NCI-H1694 treated with DMSO at 0.1 percent for 48 hours (cell line): ENCODE measurements around the gene LRRC1.
"Not testable (repeated sequence)": the region's sequence is repeated elsewhere in the genome, so short reads cannot be mapped to it uniquely, and the experiment has no call there.

Experiments used
- DNase-seq: peaks from one replicate; lab custom pipeline; 2025; lab: John Stamatoyannopoulos, UW

The LRRC1 gene

DNA sequence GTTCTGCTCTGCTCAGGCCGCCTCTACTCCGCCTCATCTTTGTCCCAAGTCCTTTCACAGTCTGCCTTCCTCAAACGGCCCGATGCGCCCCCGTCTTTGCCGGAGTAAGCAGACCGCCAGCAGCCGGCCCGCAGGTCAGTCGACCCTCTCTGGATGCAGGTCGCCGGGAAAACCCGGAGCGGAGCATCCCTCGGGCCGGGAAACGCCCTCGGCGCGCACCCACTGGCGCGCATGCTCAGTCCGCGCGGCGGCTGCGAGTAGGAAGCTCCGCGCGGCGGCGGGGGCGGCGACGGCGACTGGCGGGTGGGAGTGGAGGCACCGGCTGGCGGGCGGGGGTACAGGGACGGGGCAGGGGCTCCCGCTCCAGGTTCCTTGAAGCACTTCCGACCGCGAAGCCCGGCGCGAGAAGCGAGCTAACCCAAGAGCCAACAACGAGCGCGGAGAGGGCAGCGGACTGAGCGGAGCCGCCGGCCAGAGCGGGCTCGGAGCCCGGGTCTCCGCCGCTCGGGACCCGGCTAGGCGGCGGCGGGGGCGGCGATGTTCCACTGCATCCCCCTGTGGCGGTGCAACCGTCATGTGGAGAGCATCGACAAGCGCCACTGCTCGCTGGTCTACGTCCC, at the start of gene LRRC1:
Gene LRRC1 (plus strand): TSS at position 286 of the 620 bp plus-strand sequence. CDS start 252 bp downstream, at position 538.
- peak; percentile 60 for DNase-seq

DNA sequence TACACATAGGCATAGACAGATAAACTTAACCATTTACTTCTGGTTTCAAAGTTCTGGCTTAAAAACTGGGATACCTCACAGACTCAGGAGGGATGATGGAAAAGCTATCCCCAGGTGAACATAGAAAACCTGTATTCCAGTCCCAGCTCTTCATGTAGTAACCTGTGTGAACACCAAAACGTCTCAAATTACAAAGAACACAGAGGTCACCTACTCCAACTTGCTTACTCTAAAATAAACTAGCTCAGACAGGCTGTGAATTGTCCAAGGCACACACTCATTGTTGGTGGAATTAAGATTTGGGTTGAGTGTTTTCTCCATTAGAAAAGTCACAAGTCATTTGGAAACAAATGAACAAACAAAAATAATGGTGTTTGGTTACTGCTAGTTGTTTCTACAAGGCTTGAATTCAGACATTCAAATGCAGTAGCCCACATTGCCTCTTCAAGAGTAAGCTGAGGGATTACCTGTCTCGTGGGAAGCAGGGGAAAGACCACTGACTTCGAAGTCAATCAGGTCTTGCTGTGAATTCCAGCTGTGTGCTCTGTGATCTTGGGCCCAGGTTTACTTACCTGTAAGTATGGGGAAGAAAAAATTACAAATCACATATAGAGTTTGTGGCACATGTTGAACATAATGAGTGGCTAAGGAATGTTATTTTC, 48.2 kb upstream of the LRRC1 start:
- DNase-seq, result no peak

DNA sequence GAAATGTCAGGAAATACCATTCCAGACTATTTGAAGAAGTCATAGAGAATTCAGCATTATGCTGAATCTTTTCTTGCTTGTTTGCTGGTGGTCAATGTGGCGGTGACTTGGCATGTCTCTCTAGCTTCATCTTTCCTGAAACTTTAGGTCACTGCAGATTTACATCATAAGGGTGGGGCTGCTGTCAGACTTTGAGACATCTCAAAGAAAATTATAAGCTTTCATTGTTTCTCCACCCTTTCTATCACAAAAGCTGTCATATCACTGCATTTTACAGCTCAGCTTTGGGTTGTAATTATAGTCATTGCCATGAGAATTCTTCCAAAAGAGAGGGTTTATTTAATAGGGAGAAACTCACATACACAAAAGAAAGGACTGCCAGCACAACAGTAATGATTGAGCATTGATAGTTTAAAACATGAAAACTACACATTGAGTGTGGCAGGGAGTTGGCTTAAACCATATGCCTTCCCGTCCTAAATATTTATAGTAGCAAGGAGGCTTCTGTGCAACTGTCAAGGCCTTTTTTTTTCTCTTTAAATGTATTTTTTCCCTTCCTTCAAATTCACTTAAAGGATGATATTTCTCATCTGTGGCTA, 44.7 kb upstream of the LRRC1 start:
- no peak for DNase-seq

DNA sequence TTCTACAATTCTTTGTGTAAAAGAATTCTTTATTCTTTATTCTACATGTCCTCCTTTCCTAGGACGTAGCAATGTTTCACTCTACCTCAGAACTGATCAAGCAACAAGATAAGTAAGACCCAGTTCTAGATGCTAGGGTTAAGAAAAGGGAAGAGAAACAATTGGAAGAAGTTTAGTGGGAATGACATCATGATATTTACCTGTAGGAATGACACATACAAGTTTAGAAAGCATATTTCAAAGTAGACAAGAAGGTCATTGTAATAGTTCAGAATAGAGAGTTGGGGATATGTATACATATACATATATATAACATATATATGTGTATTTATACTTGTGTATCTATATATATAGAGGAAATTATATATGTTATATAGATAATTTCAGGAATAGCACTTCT, 43.4 kb upstream of the LRRC1 start:
- no peak for DNase-seq

DNA sequence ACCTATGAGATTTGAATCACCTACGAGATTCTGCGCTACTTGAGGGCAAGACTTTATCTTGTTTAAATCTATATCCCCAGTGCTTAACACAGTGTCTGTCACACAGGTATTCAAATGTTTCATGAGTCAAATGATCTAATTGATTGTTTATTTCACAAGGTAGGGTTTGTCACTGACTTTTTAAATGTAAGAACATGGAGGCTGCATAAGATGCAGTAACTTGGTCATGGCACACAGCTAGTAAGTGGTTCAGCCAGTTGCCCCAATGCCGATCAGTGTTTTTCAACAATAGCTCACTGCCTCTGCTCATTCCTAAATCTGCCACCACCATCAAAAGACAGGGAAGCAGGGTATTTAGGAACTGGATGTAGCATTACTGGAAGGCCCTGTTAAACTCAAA, 42.4 kb upstream of the LRRC1 start:
- DNase-seq, result no peak

DNA sequence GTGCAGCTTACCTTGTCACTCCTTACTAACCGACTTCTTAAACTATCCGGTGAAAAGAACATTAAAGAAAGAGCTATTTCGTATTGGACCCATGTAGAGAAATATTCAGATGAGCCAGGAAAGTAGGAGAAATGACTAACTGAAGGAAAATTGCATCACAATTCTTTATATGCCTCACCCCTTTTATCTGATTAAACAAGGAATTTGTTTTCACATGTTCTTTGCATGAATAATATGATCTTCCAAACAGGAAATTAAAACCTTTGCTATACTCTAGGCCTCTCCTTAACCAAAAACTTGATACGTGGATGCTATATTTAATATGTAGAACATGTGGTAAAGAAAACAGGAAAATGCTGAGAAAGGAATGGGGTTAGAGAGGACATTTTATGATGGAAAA, 41.9 kb upstream of the LRRC1 start:
- DNase-seq, result no peak

DNA sequence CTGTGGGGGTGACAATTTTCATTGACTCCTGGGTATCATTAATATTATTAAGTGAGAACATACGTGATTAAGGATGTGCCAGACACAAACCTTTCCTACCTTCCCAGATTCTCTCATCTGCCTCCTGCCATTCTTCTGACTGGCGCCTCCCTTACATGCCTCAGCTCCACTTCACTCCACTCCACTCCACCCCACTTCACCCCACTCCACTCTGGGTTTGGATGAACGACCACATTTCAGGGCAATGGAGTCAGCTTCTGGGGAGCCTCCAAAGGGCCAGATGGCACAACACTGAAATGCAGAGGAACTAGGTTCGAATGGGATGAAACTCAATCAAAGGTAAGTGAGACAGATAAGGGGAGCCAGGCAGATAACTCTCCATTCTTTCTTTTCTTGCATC, 40.5 kb upstream of the LRRC1 start:
- no peak for DNase-seq

DNA sequence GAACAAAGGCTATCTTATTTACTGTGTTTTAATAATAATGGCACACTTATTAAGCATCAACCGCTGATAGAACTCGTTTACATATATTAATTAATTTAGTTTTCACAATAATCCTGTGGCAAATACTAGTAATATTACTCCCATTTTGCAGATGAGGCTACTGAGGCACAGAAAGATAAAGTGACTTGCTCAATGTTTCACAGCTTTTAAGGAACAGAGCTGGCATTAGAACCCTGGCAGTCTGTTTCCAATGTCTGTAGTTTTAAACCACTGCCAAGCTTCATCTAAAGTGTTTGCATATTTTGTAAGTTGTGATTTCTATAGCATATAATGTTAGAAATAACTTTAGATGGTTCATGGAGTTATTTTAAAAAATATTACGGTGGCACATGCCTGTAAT, 38.4 kb upstream of the LRRC1 start:
- no peak for DNase-seq

DNA sequence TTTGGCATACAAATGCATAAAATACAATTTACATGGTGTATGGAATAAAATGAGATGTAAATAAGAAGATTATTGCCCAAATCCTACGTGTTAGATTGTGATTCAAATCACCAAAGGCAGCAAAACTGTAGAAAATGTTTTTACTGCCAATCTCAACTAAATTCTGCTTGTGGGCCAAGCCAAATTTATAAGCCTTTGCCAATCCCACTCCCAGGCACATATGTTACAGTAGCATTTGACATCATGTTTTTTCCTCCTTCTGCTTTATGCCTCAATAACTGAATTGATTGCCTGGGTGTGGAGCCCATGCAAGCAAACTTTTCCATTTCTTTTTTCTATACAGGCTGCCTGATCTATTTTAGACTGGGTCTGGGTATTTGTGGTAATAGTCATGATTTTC, 36.3 kb upstream of the LRRC1 start:
- peak; percentile 78 for DNase-seq

DNA sequence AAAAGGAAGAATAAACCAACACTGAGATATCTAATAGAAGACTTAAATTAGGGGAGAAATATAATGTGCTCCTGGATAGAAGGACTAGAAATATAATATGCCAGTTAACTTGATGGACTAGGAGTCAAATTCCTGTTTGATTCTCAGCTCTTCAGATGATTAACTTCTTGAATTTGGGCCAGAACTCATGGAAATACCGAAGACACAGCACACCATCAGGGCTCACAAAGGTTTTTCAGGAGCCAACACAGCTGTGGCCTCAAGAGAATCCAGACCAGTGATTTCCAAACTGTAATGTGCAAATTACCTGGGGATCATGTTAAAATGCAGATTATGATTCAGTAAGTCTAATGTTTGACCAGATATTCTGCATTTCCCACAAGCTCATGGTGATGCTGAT, 33.8 kb upstream of the LRRC1 start:
- DNase-seq, result no peak

DNA sequence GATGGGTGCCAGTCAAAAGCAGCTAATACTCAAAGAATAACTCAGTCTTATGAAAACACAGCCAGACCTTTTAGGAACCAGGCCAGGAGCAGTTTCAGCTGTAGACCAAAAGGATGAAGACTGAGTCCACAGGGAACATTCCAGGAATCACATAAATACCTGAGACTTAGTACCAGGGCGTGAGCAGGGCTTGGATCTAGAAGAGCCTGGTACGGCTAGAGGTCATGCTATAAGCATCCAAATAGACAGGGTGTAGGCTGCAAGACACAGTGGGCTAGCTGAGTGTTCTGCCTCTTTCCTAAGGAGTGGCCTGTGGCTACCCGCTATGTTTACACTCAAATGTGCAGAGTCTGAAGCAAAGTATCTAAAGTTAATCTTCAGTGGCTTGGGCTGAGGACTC, 29.5 kb upstream of the LRRC1 start:
- no peak for DNase-seq

DNA sequence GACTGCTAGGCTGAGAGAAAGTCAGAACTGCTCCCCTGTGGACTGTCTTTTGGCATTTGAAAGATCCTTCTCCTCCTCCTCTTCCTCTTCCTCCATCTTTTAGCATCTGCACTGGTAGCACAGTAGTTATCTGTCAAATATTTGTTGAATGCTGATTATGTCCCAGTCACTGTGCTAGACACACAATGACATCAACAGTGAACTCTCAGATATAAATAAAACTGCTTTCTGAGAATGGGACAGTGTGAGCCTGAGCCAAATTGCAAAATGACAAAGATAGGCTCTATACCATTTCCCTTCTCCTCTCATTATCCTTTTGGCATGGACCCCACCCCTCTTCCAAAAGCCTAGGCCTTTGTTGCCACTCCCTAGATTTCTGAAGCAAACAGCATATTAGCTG, 27.9 kb upstream of the LRRC1 start:
- DNase-seq, result no peak

DNA sequence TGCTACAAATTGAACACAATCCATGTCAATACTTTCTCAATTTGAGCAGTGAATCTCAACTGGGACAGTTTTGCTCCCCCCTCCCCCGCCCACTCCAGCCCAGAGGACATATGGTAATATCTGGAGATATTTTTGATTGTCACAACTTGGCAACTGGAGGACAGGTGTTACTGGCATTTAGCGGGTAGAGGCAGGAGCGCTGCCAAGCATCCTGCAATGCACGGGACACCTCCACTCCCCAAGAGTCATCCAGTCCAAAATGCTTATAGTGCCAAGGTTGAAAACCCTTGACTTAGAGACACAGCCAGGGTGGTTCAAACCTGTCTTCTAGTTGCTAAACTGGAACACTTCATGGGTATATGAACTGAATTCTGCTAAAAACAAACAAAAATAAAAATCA, 26.9 kb upstream of the LRRC1 start:
- DNase-seq, result no peak

DNA sequence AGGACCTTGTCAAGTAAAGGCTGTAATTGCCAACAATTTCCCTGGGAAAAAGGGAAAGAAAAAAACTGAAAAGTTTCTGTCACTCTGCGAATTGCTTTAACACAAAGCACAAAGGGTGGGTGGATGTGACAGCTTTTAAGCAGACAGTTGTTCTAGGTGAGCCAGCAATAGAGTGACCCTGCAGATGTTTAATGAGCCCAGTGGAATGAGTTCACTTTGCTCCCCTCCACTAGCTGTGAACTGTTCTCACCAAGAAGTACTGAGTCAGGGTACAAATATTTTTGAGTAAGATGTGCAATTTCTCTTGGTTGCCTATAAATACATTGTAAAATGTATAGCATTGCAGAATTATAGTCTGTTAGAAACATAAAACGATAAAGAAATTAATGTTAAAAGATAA, 26.2 kb upstream of the LRRC1 start:
- no peak for DNase-seq

DNA sequence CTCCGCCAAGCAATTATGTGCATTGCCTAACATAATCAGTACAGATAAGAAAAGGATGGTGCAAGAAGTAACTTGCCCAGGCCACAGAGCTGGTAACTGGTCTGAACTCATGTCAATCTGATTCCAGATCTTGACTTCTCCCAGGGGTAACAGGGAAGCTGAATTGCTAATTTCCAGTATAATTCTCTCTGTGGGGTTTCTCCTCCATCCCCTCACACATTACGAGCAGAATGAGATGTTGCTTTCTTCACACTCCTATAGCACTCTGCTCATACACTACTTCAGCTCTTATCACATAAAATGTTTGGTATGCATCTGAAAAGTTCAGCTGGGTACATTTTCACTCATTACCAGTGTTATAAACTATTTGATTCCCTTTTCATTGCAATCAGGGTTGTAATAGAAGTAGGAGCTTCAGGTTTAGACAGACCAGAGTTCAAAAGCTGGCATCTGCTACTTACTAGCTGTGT, 24.0 kb upstream of the LRRC1 start:
- no peak for DNase-seq

DNA sequence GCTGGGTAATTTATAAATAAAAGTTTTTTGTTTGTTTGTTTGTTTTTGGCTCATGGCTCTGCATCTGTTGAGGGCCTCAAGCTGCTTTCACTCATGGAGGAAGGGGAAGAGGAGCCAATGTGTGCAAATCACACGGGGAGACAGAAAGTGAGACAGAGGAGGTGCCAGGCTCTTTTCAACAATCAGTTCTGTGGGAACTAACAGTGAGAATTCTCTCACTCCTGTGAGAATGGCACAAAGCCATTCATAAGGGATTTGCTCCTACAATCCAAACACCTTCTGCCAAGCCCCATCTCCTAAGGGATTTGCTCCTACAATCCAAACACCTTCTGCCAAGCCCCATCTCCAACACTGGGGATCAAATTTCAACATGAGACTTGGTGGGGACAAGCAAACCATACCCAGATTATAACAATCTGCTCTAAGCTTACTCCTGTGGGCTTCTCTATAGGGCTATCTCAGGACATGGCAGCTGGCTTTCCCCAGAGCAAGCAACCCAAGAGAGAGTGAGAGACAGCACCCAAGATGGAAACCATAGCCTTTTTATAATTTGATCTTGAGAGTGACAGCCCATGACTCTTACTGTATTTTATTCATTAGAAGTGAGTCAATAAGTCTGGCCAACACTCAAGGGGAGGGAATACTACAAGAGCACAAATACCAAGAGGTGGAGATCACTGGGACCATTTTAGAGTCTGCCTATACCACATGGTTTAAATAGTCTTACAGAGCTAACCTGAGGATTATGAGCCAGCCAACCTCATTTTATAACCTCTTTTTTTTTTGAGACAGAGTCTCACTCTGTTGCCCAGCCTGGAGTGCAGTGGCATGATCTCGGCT, 22.8 kb upstream of the LRRC1 start:
- DNase-seq, result peak; percentile 53

DNA sequence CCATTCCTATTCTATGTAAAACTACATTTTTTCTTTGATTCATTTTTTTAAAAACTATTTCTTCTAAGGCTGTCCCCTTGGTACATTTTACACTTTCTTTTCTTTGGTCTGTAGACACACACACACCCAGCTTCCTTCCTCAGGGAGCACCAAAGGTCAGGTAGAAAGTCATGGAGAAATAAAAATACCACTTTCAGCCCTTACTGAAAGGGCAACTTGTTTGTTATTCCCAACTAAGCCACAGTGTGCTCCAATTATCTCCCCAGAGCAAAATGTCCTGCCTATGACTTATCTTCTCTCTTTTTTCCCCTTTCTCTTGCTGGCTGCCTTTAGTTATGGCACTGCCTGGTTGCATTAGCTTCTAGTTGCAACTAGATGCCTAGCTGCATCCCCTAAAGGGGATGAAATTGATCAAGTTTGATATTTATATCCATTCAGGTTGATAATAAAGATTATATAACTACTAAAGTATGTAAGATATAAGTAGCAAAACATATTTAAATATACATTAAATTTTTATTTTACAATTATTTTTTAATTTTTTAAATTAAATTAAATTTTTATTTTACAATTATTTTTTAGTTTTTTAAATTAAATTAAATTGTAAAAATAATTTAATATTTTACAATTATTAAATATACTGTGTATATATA, 21.6 kb upstream of the LRRC1 start:
- no peak for DNase-seq

DNA sequence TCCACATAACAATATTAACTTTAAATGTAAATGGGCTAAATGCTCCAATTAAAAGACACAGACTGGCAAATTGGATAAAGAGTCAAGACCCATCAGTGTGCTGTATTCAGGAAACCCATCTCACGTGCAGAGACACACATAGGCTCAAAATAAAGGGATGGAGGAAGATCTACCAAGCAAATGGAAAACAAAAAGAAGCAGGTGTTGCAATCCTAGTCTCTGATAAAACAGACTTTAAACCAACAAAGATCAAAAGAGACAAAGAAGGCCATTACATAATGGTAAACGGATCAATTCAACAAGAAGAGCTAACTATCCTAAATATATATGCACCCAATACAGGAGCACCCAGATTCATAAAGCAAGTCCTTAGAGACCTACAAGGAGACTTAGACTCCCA, 18.7 kb upstream of the LRRC1 start:
- DNase-seq, result not testable (repeated sequence)

DNA sequence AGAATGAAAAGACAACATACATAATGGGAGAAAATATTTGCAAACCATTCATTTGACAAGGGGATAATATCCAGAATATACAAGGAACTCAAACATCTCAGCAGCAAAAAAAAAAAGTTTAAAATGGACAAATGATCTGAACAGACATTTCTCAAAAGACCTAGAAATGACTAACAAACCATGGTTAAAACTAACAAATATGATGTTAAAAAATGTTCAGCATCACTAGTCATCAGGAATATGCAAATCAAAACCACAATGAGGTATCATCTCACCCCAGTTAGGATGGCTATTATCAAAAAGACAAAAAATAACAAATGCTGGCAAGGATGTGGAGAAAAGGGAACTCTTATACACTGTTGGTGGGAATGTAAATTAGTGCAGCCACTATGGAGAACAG, 9.8 kb upstream of the LRRC1 start:
- DNase-seq, result not testable (repeated sequence)

DNA sequence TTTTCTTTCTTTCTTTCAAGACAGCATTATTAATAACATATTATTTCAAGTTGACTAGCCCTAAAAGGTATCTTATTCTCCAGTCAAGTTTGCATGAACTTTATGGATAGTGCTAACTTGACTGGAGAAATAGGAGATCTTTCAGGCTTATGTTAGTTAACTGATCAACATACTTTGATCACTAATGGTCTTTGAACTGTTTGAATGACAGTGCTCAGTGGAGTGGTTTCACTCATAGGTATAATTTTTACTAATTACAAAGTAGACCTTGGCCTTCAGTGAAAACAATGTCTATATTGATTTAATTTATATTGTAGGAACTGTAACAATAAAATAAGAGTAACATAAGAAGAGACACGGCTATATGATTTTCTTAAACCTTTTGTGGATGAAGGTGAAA, 8.0 kb upstream of the LRRC1 start:
- no peak for DNase-seq

DNA sequence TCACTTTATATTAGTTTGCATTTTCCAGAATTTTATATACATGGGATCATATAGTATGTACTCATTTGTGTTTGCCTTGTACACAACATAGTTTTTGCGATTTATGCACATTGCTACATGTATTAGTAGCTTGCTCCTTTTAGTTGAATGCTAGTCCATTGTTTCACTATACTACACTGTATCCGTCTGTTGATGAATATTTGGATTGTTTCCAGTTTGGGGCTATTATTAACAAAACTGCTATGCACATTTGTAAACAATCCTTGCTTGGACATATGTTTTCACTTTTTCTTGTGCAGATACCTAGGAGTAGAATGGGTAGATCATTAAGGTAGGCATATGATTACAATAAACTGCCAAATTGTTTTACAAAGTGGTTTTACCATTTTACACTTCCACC, 3.9 kb upstream of the LRRC1 start:
- no peak for DNase-seq

DNA sequence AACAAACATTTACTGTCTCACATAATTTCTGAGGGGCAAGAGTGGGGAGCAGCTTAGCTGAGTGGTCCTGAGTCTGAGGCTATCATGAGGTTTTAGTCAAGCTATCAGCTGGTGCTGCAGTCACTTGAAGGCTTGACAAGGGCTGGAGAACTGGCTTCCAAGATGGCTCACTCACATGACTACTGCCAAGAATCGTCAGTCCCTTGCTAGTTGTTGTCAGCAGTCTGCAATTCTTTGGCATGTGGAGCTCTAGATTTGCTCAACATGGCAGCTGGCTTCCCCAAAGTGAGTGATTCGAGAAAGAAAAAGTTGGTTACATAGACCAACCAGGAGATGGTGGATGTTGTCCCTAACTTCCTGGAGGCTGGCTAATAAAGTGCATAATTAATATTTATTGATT, 2.8 kb upstream of the LRRC1 start:
- no peak for DNase-seq
